Left ventricle myocardium inferior (tissue), 1 donor: ENCODE data around the gene OSER1. TPM values are rescaled to one million over a fixed set of nuclear protein-coding genes. Genes with fewer than 3 reads are reported as not detected.

Experiments used
- DNase-seq: peaks from one replicate; pipeline ENCODE4 v3.0.0-alpha.2; 2020
- H3K27ac ChIP-seq: fragments of 200-600 bp; replicated peaks from 2 replicates; pipeline ENCODE4 v1.8.0; 2021
- H3K27me3 ChIP-seq: fragments of 200-600 bp; 2 replicates; pipeline ENCODE4 v1.8.0; 2021; ENCODE audit warnings: low read depth
- H3K36me3 ChIP-seq: fragments of 200-600 bp; 2 replicates; pipeline ENCODE4 v1.8.0; 2021
- H3K4me1 ChIP-seq: fragments of 200-600 bp; 2 replicates; pipeline ENCODE4 v1.8.0; 2021
- H3K4me3 ChIP-seq: fragments of 200-600 bp; 2 replicates; pipeline ENCODE4 v1.8.0; 2021; ENCODE audit warnings: mild to moderate bottlenecking, moderate library complexity
- H3K9me3 ChIP-seq: fragments of 200-600 bp; replicated peaks from 2 replicates; pipeline ENCODE4 v1.8.0; 2021
- intact Hi-C: fragments of 100-400 bp; cut with micrococcal nuclease; formaldehyde crosslinking; loops from one replicate; pipeline ENCODE4 v1.11.0; 2022
- total RNA-seq: library from RNA; stranded (reverse); fragmentation: NEBNext Ultra II Directional; extraction: Animal tissue kit (Norgen Biotek cat#: 25700); gene quantifications from one replicate; pipeline ENCODE4 v1.2.1, GENCODE V29; 2021
- TF ChIP-seq, protein P1 (sequence below): fragments of 200-600 bp; IDR thresholded peaks from 2 replicates; pipeline ENCODE4 v1.8.0; 2021; ENCODE audit warnings: antibody characterized with exemption, mild to moderate bottlenecking, borderline replicate concordance
- donor health status: DM: no; HTN: yes; CAD: no; lungs with severe emphysema.

Gene OSER1
- total RNA-seq, 1 donor from 2014 or later, result 34.0 TPM

DNA sequence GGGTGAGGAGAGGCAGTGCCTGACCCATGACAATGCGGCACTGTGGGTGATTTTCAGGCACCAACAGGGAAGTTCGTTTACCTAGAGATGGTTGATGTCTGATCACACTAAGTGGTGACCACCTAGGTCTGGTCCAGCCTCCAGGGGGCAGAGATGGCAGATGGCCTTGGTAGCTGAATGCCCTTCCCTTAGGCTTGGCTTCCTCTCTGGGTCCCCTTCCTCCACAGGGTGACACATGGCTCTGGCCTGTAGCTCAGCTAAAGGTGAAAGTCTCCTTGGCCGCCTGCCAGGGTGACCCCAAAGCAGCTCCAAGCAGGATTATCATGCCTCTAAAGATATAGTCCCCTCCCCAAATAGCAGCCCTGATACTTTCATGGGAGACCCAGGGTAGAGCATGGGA lies 43.0 kb upstream of the OSER1 start:
- H3K27me3 ChIP-seq, result no peaks in the 10 kb centered on the region
- no peak overlapping the region for H3K27ac ChIP-seq
- no peaks in the 10 kb centered on the region for H3K9me3 ChIP-seq
- peaks cover 10% of the 10 kb centered on the region for H3K4me1 ChIP-seq
- intact Hi-C loops, result no loop called here
- H3K36me3 ChIP-seq, result no peaks in the 10 kb centered on the region
- no peak for DNase-seq
- TF ChIP-seq, protein P1, sequence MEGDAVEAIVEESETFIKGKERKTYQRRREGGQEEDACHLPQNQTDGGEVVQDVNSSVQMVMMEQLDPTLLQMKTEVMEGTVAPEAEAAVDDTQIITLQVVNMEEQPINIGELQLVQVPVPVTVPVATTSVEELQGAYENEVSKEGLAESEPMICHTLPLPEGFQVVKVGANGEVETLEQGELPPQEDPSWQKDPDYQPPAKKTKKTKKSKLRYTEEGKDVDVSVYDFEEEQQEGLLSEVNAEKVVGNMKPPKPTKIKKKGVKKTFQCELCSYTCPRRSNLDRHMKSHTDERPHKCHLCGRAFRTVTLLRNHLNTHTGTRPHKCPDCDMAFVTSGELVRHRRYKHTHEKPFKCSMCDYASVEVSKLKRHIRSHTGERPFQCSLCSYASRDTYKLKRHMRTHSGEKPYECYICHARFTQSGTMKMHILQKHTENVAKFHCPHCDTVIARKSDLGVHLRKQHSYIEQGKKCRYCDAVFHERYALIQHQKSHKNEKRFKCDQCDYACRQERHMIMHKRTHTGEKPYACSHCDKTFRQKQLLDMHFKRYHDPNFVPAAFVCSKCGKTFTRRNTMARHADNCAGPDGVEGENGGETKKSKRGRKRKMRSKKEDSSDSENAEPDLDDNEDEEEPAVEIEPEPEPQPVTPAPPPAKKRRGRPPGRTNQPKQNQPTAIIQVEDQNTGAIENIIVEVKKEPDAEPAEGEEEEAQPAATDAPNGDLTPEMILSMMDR, result no peak
- H3K4me3 ChIP-seq, result no peak overlapping the region

DNA sequence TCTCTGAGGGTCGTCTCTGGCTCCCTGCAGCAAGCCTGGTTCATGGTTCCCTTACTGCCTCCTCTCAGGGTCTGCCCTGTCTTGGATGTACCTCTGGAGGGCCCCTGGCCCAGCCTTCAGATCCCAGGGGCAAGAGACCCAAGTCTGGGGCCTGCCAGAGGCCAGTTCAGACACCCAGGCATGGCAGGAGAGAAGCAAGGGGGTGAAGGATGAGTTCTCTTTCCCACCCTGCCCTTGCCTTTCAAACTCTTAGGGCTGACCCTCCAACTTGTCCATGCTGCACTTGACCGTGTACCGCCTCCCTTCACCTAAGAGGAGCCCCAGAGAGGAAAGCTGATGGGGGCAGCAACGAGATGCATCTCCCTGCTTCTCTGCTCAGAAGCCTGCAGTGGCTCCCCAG lies 40.7 kb upstream of the OSER1 start:
- intact Hi-C loops, result no loop called here
- no peak for DNase-seq
- no peak overlapping the region for H3K4me3 ChIP-seq
- H3K9me3 ChIP-seq, result no peaks in the 10 kb centered on the region
- TF ChIP-seq, protein P1, result no peak
- H3K4me1 ChIP-seq, result peaks cover 25% of the 10 kb centered on the region
- no peak overlapping the region for H3K27ac ChIP-seq
- H3K27me3 ChIP-seq, result no peaks in the 10 kb centered on the region
- no peaks in the 10 kb centered on the region for H3K36me3 ChIP-seq

DNA sequence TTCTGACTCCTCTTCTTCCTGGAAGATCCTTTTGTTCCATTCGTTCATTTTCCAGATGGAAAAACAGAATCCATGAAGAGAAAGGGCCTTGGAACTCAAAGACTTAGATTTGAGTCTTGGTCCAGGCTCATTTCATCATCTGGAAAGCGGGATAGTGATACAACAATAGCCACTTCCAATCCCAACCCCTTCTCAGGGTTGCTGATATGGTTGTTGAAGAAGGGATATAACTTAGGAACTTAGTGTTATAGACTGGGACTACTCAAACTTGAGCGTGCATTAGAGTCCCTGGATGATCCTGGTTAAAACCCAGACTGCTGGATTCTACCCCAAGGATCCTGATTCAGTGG lies 37.8 kb upstream of the OSER1 start:
- H3K9me3 ChIP-seq, result no peaks in the 10 kb centered on the region
- H3K27ac ChIP-seq, result no peak overlapping the region
- H3K36me3 ChIP-seq, result no peaks in the 10 kb centered on the region
- H3K4me3 ChIP-seq, result no peak overlapping the region
- intact Hi-C loops, result no loop called here
- no peaks in the 10 kb centered on the region for H3K27me3 ChIP-seq
- peaks cover 14% of the 10 kb centered on the region for H3K4me1 ChIP-seq
- DNase-seq, result no peak
- TF ChIP-seq, protein P1, result no peak

DNA sequence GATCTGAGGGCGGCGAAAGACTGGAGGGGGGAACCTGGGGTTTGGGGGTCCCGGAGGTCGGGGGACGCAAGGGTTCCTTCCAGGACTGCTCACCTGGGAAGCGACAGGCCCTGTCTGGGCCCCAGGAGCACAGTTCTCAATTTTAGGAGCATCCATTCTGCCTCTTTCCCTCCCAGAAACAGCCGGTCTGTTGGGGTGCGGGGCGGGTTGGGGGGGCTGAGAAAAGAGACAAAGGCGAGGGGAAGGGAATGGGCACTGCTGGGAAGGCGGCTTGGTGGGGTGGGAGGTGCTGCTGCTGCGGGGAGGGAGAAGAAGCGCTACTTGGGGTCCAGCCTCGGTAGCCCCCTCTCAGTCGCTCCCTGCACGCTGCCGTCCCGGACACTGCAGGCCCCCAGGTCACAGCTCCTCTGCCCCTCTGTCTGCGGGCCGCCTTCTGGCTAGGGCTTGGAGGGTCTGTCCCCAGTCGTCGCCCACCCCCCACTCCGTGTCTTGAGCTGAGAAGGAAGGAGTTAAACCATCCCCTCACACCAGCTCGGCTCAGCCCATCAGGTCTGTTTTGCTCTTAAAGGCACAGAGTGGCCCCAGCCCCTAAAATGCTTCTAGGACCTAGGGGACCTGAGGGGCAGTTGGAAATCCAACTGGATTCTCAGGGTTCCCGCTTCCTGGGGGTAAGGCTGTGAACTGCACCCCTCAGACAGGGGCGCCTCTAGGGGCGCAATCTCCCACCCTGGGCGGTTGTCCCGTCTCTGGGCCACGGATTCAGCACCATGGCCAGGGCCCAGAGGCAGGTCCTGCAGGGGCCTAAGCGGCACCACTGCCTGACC lies 37.2 kb upstream of the OSER1 start:
- H3K4me1 ChIP-seq, result peaks cover 14% of the 10 kb centered on the region
- no peaks in the 10 kb centered on the region for H3K36me3 ChIP-seq
- no peaks in the 10 kb centered on the region for H3K27me3 ChIP-seq
- peak; percentile 24 for DNase-seq
- peak overlapping the region; percentile 58 for H3K4me3 ChIP-seq
- no peak overlapping the region for H3K27ac ChIP-seq
- TF ChIP-seq, protein P1, result peak; percentile 54
- intact Hi-C loops, result no loop called here
- no peaks in the 10 kb centered on the region for H3K9me3 ChIP-seq

DNA sequence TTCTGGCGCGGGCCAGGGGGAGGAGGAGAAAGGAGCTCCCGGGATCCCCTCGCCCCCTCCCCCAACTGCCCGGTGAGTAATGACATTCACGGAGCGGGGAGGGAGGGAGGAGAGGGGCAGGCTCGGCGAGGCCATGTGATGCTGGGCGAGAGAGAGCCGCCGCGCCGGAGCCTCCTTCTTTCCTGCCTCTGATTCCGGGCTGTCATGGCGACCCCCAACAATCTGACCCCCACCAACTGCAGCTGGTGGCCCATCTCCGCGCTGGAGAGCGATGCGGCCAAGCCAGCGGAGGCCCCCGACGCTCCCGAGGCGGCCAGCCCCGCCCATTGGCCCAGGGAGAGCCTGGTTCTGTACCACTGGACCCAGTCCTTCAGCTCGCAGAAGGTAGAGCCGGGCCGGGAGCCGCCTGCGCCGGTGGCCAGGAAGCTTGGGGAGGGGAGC lies 36.6 kb upstream of the OSER1 start, which contains the start of gene GDAP1L1:
GDAP1L1 (plus strand) TSS at position 178 of the 441 bp plus-strand sequence; CDS start at position 205, 27 bp downstream.
- DNase-seq, result no peak
- Histone ChIP-seq H3K4me3 (peak within 1 kb of the TSS; percentile 58), H3K9me3 (no peaks in the 10 kb centered on the region), H3K27ac (no peak within 1 kb of the TSS), H3K4me1 (peaks cover 14% of the 10 kb centered on the region), H3K27me3 (no peaks in the 10 kb centered on the region), H3K36me3 (no peaks in the 10 kb centered on the region)
- TF ChIP-seq, protein P1, result no peak
- intact Hi-C loops, result no loop called here
